GM12864 (cell line): ENCODE measurements around the gene SLC16A2.

Source experiments
- DNase-seq: peaks from one replicate; pipeline ENCODE4 v3.0.0-alpha.2; 2011; ENCODE audit warnings: low read depth
- H3K4me3 ChIP-seq: 2 replicates; pipeline ENCODE4 v1.5.1; 2011; ENCODE audit warnings: mild to moderate bottlenecking, low read depth, low read length, control low read depth
- CTCF ChIP-seq: IDR thresholded peaks from 2 replicates; pipeline ENCODE4 v1.5.1; 2011; ENCODE audit warnings: low read depth, mild to moderate bottlenecking, moderate library complexity, low read length, control low read depth, inconsistent platforms; ENCODE audit errors: missing control alignments

Gene SLC16A2

GRCh38 chrX:74422576-74423288 is 1.4 kb downstream of the SLC16A2 start:
- DNase-seq, result no peak
- no peak for TF ChIP-seq CTCF
- no peak overlapping the region for H3K4me3 ChIP-seq

- H3K4me3 ChIP-seq, result no peak overlapping the region
- TF ChIP-seq CTCF, result no peak
- DNase-seq, result no peak
Observed at GRCh38 chrX:74423289-74423998, 2.2 kb downstream of the SLC16A2 start.

- no peak for TF ChIP-seq CTCF
- H3K4me3 ChIP-seq, result no peak overlapping the region
- no peak for DNase-seq
Observed at GRCh38 chrX:74426071-74426470, 4.8 kb downstream of the SLC16A2 start.

GRCh38 chrX:74426615-74427014 is 5.3 kb downstream of the SLC16A2 start:
- TF ChIP-seq CTCF, result no peak
- no peak for DNase-seq
- H3K4me3 ChIP-seq, result no peak overlapping the region

- H3K4me3 ChIP-seq, result no peak overlapping the region
- TF ChIP-seq CTCF, result no peak
- no peak for DNase-seq
Observed at GRCh38 chrX:74431797-74432196, 10.5 kb downstream of the SLC16A2 start.

- no peak for TF ChIP-seq CTCF
- no peak overlapping the region for H3K4me3 ChIP-seq
- DNase-seq, result no peak
Observed at GRCh38 chrX:74434336-74434735, 13.0 kb downstream of the SLC16A2 start.
